Measurements from ENCODE around the gene TRIM3. TPM values are rescaled to one million over a fixed set of nuclear protein-coding genes. Genes with fewer than 3 reads are reported as not detected.

The TRIM3 gene
- total RNA-seq, 4 donors from 2014 or later: 19.2 to 24.1 (median 22.4) TPM

DNA sequence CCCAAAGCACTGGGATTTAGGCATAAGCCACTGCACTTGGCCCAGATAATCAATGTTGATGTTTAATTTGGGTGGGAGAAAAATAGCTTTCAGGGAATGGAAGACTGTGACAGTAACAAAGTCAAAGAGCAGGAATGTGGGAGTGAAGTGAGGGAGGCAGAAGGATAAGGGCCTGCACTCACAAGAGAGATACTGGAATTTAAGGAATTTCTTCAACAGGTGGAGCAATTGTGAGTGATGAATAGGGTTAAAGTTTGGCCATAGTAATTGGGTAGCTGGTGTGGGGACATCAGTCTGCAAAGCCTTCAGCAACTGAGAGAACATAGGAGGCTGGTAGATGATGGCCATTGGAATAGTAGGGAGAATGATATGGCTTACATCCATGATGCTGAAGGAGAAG is 46.2 kb downstream of the TRIM3 start:
- TF ChIP-seq POLR2A (IDR thresholded peaks at IDR 0.05): no peak
- TF ChIP-seq, protein P1, sequence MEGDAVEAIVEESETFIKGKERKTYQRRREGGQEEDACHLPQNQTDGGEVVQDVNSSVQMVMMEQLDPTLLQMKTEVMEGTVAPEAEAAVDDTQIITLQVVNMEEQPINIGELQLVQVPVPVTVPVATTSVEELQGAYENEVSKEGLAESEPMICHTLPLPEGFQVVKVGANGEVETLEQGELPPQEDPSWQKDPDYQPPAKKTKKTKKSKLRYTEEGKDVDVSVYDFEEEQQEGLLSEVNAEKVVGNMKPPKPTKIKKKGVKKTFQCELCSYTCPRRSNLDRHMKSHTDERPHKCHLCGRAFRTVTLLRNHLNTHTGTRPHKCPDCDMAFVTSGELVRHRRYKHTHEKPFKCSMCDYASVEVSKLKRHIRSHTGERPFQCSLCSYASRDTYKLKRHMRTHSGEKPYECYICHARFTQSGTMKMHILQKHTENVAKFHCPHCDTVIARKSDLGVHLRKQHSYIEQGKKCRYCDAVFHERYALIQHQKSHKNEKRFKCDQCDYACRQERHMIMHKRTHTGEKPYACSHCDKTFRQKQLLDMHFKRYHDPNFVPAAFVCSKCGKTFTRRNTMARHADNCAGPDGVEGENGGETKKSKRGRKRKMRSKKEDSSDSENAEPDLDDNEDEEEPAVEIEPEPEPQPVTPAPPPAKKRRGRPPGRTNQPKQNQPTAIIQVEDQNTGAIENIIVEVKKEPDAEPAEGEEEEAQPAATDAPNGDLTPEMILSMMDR (IDR thresholded peaks at IDR 0.05): no peak
- intact Hi-C loops (cut with DNase I; ENCODE audit: low total_unique reads): no loop called here
- no peak overlapping the region for H3K4me3 ChIP-seq (ENCODE audit: low read depth, poor library complexity, severe bottlenecking)
- no peak for DNase-seq (ENCODE audit: low spot score in 2 of 2)

DNA sequence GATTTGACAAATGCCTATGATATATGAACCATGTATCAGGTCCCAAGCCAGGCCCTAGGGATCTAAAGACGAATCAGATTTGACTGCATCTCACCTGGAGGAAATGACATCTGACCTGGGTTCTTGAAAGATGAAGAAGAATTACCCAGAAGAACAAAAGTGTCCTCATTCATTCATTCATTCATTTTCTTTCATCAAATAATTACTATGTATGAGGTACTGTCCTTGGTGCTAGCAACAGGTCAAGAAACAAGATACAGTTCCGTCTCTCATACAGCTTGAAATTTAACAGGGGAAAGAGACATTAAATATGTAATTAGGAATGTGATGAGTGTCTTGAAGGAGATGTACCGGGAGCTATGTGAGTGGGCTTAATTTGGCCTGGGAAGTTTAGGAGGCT is 53.1 kb downstream of the TRIM3 start:
- TF ChIP-seq POLR2A (IDR thresholded peaks at IDR 0.05): no peak
- TF ChIP-seq, protein P1 (IDR thresholded peaks at IDR 0.05): no peak
- WGBS, 2 donors: 84 to 97% methylated on average over 3 of the region's 3 CpGs
- intact Hi-C loops (cut with DNase I; ENCODE audit: low total_unique reads): no loop called here
- no peak for DNase-seq (ENCODE audit: low spot score in 2 of 2)
- H3K4me3 ChIP-seq (ENCODE audit: low read depth, poor library complexity, severe bottlenecking): no peak overlapping the region

DNA sequence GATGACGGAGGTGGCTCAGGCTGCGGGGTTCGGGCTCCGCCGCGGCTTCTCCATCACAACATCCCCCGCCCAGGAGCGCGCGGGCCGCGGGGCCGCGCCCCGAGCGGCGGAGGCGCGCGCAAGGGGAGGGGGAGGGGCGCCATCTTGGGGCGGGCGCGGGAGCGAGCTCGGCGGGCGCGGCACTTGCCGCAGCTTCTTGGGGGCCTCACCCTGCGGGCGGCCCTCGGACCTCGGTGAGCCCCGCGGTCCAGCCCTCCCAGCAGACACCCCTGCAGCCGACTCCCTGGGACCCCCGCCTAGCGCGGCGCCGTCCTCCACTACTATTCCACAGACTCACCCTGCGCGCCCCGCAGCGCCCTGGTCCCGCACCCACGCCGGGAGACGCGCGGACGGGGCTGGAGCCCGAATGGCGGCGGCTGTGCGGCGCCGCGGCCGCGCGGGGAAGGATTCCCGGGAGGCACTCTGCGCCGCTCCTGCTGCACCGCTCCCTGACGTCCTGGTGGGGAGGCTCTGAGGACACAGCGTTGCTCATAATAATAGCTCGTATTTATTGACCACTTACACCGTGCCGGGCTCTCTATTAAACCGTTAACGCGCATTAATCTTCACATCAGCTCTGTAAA is 54.6 kb downstream of the TRIM3 start, which contains the start of gene APBB1:
Gene APBB1 (minus strand): TSS at position 86 of the 623 bp plus-strand sequence. CDS start 7,747 bp downstream, outside the sequence.
- TF ChIP-seq, protein P1 (IDR thresholded peaks at IDR 0.05): no peak
- no peak for TF ChIP-seq POLR2A (IDR thresholded peaks at IDR 0.05)
- DNase-seq (ENCODE audit: low spot score in 2 of 2): peak in 1 of 2 donors; percentile 90
- intact Hi-C loops (cut with DNase I; ENCODE audit: low total_unique reads): no loop called here
- WGBS, 2 donors: 0 to 3% methylated on average over 32 to 33 of the region's 75 CpGs
- peak within 1 kb of the TSS; percentile 72 for H3K4me3 ChIP-seq (ENCODE audit: low read depth, poor library complexity, severe bottlenecking)

DNA sequence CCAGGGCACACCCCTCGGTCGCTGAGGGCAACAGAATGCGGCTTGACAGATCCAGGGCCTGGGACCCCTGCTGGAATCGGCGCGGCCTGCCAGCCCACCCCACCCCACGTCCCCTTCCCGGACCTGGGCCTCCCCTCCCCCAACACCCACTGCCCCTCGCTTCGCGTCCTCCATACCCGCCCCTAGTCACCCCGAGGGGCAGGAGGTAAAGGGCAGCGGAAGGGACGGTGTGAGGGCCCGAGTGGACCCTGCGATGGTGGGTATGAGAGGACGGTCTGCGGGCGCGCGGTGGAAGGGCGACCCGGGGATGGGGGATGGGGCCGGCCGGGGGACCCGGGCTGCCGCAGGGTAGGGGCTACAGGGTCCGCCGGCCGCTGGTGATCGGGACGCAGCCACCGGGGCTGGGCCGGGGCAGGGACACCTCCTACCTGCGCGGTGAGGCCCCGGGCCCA is 55.2 kb downstream of the TRIM3 start:
- no peak for TF ChIP-seq POLR2A (IDR thresholded peaks at IDR 0.05)
- TF ChIP-seq, protein P1 (IDR thresholded peaks at IDR 0.05): no peak

DNA sequence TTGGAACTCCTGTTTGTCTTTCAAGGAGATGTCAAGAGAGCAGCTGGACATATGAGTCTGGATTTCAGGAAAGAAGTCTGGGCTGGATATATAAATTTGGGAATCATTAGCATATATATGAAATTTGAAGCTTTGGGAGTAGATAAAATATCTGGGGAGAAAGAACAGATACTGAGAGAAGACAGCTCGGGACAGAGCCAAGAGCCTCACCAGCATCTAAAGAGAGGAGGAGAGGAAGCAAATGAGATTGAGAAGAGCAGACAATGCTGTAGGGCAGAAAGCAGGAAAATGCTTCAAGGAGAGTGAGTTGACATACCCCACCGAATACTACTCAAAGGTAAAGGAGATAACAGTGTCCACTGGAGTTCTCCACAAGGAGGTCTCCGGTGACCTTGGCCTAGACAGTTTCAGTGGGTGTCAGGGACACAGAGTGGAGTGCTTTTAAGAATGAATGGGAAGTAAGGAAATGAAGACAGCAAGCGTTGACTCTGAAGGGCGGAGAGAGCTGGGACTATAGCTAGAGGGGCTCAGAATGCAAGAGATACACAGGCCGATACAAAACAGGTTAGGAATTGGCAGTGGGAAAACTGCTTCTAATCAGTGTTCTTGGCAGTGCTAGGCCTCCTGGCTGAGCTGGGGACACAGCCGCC is 55.7 kb downstream of the TRIM3 start:
- no peak for DNase-seq (ENCODE audit: low spot score in 2 of 2)
- no peak overlapping the region for H3K4me3 ChIP-seq (ENCODE audit: low read depth, poor library complexity, severe bottlenecking)
- intact Hi-C loops (cut with DNase I; ENCODE audit: low total_unique reads): no loop called here
- 25 to 30% methylated on average over 7 of the region's 7 CpGs for WGBS, 2 donors
- TF ChIP-seq POLR2A (IDR thresholded peaks at IDR 0.05): no peak
- TF ChIP-seq, protein P1 (IDR thresholded peaks at IDR 0.05): no peak

More for the DNA sequence above, 55.2 kb downstream of the TRIM3 start:
- H3K4me3 ChIP-seq (ENCODE audit: low read depth, poor library complexity, severe bottlenecking): peak overlapping the region; percentile 72
- WGBS, 2 donors: 1% methylated on average over 30 to 33 of the region's 38 CpGs
- DNase-seq (ENCODE audit: low spot score in 2 of 2): no peak
- intact Hi-C loops (cut with DNase I; ENCODE audit: low total_unique reads): no loop called here
